ENCODE results near the gene DCTD.
A peak's percentile ranks its signal among the peaks of the same experiment; 100 is the strongest.

DCTD gene

DNA sequence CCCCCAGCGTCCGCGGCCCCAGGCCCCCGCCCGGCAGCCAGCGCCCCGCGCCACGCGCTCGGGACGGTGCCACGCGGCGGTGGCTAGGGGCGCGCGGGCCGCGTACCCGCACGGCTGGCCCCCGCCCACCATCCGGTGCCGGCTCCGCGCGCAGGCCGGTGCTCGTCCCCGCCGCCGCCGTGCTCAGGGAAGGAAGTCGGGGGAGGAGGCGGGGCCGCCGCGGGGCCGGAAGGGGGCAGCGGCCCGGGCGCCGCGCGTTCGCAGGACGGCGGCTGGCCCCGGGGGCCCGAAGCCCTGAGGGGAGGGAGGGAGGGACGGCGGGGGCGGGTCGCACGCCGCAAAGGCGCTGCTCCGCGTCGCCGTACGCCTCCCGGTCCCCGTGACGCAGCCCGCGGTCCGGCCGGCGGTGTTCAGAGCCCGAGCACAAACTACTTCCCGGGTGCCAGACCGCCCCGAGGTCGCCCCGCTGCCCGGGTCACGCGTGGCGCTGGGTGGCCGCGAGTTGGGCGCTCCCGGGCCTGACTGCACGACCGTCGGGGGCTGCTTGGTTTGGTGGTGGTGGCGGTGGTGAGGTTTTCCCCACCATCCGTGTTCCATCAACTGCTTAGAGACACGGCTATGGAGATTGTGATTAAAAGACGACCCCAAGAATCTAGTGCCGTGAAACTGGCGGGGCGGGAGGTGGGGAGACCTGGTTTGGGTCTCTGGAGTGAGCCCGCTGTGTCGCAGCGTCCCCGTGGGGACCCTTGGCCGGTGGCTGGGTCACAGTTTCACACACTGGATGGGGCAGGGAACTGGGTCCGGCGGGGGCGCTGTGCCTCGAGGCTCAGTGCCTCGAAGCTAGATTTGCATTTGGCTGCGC lies at the start of gene DCTD:
DCTD (minus strand) TSS at position 205 of the 862 bp plus-strand sequence. CDS start 1,818 bp downstream, outside the sequence.
- DNase-seq: peak; percentile 88

DNA sequence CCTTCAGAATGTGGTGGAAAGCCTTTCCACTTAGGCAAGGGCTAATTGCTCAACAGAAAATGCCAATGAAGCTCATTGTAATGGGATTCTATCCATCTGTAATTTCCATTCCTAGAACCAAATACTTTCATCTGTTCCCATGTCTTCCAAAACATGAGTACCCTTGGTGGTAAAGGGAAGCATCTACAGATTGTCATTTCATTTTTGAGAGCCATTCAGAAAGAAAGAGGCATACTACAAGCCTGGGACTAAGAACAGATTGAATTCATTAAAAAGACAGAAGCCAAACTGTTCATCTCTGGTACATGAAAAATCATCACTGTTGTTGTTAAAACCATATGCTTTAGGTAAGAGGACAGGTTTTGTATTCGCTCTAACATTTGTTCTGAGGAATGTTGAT lies 43.6 kb upstream of the DCTD start:
- DNase-seq: no peak

DNA sequence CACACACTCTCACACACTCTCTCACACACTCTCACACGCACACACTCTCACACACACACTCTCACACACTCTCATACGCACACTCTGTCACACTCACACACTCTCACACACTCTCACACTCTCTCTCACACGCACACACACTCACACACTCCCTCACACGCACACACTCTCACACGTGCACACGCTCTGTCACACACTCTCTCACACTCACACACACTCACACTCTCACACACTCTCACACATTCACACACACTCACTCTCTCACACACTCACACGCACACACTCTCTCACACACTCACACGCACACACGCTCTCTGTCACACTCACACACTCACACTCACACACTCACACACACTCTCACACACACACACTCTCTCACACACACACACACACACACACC lies 43.0 kb upstream of the DCTD start:
- no peak for DNase-seq

DNA sequence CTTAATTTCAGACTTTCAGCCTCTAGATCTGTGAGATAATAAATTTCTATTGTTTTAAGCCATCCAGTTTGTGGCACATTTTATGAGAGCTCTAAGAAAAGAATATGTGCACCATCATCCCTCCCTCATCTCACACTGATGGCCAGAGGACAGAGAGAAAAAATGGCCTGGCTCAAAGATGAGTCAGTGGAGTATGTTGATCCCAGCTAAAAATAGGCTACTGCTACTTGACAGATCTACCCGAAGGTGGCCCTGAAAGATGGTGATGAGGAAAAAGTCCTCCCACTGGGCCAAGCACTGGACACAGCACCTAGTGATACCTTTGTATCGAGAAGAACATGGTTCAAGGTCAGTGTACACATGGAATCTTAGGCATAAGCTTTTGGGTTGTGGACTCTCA lies 38.2 kb upstream of the DCTD start:
- DNase-seq: no peak

DNA sequence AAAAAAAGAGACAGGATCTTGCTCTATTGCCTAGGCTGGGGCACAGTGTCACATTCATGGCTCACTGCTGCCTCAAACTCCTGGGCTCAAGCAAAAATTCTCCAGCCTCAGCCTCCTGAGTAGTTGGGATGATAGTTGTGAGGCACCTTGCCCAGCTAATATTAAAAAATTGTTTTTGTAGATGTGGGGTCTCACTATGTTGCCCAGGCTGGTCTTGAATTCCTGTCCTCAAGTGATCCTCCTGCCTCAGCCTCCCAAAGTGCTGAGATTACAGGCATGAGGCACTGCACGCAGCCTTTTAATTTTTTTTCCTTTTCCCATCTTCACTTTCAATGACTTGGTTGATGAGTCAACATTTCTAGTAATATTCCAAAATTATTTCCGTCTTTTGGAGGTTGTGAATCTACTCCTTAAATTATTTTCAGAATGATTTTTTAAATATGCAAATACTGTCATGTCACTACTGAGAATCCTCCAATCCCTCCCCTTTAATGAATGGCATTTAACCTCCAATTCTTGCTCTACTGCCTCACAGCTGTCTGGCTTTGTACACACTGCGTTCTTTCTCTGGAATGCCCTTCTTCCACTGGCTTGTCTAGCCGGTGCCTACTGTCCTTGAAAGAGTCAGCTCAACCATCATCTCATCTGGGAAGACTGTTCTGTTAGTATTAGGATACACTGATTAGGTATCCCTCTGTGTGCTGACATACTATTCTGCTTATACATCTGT lies 27.5 kb upstream of the DCTD start:
- no peak for DNase-seq

DNA sequence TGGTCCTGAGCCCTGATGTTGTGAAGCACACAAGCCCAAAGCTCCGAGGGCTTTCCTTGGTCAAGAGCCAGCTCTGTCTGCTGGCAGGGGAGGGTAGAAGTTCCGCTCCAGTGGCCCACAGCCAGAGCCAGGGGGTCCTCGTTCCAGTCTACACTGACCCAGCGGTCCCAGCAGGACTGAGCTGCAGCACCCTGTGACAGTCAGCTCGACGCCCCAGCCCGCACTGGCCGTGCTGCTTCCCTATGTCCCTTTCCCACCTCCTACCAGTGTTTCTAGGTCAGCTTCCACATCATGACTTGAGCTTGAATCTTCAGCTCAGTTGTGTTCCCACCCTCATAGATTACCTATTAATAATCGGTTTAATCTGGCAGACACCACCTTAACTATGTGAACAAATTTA lies 22.5 kb upstream of the DCTD start:
- no peak for DNase-seq

DNA sequence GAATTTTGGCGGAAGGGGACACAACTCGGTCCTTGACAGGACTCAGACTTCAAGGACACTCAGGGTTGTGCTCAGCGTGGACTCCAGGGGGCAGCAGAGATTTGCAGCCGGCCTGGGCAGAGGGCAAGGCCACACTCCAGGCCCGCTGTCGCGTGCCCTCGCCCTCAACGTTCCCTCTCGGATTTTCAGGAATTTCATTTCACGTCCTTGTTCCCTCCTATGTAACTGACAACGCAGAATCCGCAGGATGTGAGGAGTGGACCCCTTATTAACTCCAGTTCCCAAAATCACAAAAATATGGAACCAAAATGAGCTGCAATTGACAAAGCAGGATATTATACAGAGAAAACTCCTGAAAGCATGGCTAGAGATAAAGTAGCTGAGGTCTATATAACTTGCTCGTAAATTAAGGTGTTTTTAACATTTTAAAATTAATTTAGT lies 21.0 kb upstream of the DCTD start:
- peak; percentile 72 for DNase-seq

DNA sequence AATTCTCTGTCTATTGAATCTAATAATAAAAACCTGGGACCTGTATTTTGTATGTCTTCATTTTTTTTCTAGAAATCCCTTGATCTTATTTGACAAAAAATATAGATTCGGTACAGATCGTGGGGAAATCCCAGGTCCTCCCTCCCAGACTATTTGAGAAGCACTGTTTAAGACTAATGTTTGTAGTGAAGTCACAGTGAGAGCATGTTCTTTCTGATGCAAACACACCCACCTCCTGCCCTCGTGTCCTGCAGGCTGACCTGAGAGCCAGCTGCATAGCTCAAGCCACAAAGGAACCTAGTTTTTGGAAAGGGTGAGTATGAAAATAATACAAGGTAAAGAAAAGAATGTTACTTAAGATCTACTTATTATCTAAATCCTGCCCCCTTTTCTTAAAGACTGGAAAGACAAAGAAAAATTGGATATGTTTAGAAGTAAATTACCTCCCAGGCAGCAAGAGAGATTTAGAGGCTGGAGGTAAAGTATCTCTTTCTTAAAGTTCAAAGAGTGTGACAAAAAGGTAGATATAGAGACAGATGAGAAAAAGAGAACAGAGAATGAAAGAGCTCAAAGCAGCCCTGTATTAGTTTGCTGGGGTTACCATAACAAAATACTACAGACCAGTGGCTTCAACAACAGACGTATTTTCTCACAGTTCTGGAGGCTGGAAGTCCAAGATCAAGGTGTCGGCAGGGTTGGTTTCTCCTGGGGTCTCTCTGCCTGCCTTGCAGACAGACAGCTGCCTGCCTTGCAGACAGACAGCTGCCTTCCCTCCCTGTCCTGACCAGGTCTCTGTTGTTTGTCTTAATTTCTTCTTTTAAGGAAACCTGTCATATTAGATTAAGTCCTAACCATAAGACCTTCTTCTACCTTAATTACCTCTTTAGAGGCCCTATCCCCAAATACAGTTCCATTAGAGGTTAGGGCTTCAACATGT lies 20.4 kb upstream of the DCTD start:
- DNase-seq: no peak

DNA sequence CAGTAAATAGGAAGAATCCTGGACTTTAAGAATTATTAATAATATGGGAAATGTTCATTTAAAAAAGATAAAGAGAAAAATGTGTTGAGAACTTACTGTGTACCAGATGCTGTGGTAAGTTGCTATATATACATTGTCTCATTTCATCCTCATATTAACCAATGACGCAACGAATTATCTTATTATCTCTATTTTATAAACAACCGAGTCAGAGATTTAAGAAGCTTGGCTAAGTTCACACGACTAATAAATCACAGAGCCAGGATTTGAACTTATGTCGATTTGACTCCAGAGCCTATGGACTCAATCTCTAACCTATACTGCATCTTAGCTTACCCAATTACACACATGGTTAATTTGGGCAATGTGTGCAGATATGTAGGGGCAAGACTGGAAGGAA lies 15.5 kb upstream of the DCTD start:
- no peak for DNase-seq

DNA sequence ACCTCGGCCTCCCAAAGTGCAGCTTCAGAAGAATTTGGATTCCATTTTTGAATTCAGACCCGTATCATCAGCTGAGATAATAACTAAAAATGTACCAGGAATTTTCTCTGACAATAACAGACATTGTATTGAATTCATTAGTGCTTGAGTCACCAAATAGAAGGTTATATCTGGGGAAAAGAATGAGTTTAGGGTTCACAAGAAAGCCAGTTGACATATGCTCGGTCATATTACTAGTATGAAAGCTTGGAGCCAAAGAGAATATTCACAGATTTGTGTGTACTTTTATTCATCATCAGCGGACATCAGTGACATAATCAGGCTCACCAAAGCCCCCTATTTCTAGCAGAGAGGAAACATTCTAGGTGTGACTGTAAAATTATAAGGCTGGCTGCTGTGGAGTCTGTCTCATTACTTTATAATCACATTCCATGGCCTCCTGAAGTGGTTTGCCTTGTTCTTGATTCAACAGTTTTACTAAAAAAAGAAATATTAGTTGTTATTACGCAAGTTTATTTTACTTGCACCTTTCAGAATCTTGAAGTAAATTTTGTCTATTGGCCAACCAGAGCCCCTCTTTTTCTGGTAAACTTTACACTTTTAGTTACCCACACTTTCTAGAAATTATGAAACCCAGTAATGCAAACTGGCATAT lies 14.6 kb upstream of the DCTD start:
- no peak for DNase-seq

DNA sequence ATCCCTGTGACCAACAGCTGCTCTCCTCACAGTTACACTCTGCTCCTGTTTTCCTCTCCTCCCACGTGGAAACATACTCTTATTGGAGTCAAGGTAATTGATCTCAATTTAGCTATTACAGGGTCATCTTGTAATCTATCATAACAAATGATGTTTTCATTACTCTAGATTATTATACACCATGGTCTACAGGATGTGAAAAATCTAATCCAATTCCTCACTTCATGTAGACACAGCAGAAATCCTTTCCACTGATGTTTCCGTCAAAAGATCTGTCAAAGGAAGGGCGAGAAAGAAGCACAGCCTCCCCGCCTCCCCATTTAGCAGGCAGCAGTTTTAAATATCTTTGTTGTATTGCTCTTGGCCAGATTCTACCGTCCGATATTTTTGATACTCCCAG lies 13.7 kb upstream of the DCTD start:
- DNase-seq: no peak

DNA sequence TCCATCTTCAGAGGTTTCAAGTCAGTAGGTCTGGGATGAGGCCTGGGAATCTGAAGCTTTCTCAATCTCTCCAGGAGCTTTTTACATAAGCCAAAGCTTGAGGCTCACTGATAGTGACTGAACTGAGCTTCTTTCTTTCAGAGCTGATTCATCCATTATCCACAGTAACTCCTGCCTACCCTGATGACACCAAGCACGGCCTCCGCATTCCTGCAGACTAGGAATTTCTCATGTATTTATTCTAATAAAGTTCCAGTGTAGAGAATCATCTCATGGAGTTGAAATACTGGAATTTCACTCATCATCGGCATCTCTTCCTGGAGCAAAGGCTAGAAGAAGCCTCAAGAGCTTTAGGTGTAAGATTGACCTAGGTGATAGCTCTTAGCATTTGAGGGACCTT lies 12.1 kb upstream of the DCTD start:
- no peak for DNase-seq

DNA sequence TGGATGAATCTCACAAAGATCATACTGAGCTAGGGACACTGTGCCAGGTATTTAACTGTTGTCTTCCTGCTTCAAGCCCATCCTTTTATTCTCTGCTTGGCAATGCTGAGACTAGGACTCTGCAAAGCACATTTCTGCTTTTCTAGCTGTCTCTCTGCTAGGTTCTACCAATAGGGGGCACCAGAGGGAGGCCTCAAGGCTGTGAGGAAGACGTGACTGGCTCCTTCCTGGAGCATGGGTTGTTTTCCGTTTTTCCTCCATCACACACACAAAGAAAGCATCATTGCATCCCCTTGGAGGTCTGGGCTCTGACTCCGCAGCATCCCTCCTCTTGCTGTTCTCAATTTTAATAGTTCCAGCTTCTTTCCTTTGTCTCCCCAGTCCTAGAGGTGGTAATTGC lies 10.9 kb upstream of the DCTD start:
- DNase-seq: peak; percentile 58

DNA sequence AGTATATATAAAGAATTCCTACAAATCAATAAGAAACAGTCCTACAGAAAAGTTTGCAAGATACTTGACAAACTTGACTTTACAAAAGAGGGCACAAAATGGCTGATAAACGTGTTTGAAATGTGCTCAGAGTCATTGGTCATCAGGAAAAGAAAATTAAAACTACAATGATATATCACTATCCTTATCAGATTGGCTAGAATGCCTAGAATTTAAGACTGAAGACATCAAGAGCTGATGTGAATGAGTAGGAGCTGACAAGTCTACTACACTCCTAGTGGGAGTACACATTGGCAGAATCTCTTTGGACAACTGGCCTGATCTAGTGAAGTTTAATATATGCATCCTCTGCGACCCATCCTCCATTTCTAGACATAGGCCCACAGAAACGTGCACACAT lies 10.3 kb upstream of the DCTD start:
- DNase-seq: no peak

DNA sequence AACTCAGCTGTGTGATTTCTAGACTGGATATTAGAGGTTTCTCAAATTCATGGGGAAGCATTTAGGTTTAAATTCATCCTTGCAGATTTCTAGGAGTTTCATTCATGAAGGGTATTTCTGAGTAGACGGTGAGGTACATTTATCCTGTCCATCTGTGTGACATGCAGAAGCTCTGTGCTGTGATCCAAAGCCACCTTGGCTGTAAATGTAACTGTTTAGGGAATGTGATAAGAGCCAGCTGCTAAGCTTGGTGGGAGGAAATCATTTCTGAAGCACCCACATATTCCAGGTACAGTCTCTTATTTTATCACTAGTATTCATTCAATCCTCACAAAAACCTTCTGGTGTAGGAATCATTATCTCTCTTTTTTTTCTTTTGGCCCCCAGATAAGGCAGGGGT lies 8.7 kb upstream of the DCTD start:
- no peak for DNase-seq

DNA sequence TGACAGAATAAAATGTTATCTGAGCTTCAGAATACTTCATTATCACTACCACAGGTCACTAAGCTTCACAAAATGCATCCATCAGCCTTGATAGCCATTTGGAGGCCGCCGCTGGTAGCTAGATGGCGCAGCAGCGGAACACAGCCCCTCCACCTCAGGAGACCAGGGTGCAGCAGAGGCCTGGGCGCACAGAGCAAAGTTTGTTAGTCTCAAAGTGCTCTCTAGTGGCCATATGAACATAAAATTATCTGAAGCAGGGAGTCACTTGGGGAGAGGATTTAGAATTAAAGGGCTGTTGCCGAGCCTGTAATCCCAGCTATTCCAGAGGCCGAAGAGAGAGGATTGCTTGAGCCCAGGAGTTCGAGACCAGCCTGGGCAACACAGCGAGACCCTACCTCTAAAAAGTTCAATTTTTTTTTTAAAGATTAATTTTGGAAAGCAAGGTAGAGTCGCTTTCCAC lies 8.1 kb upstream of the DCTD start:
- peak; percentile 89 for DNase-seq

DNA sequence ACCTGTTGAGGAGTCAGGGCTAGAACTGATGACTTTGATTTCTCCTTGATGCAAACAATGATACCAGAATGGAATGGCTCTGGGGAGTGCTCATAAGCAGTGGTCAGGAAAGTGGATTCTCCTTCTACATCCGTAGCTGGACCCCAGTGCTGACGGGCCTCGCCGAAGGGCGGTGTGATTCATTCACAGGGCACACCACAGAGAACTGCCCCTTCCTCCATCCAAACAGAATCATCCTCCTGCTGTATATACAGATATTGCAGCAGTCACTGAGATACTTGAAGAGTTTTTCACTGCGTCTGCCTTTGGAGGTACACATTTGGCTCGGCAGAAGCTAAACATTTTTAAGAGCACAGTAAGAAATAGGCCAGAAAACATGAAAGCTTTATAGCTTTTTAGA lies 7.3 kb upstream of the DCTD start:
- no peak for DNase-seq

DNA sequence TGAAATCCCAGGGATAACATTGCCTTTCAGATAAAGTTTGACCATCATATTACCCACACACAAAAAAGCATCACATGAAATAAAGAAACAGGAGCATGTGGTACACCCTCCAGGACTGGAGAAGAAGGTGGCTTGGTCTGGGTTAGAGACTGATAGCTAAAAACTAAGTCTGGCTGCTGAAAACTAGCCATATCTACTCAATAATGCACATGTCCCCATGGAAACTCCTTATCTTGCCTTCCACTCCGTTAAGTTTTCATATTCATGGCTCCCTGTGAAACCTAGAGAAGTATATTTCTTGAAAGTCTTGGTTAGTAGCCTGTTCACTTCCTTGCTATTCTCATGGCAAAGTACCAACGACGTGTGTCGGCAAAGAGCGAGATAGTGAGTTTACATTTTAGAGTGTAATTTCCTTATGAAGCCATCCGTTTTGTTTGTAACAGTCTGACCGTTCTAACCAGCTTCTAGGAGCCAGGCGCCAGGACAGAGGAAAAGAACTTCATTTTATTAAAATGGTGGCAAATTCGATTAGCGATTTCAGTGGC lies 6.7 kb upstream of the DCTD start:
- no peak for DNase-seq

DNA sequence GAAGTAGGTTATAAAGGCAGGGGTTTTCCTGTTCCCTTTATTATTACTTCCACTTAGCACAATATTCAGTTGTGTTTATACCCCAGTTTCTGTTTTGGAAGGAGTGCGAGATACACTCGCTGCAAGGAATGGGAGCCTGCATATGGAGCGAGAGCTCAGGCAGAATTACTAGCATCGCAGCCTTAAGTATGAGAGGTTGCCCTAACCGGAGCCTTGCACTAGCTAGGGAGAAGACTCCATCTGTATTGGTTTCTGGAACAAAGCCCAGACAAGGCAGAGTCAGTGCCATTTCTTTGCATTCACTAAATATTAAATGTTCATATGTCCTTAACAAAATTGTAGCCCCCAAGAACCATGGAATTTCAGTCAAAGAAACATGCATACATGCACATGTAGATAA lies 6.2 kb upstream of the DCTD start:
- DNase-seq: no peak

DNA sequence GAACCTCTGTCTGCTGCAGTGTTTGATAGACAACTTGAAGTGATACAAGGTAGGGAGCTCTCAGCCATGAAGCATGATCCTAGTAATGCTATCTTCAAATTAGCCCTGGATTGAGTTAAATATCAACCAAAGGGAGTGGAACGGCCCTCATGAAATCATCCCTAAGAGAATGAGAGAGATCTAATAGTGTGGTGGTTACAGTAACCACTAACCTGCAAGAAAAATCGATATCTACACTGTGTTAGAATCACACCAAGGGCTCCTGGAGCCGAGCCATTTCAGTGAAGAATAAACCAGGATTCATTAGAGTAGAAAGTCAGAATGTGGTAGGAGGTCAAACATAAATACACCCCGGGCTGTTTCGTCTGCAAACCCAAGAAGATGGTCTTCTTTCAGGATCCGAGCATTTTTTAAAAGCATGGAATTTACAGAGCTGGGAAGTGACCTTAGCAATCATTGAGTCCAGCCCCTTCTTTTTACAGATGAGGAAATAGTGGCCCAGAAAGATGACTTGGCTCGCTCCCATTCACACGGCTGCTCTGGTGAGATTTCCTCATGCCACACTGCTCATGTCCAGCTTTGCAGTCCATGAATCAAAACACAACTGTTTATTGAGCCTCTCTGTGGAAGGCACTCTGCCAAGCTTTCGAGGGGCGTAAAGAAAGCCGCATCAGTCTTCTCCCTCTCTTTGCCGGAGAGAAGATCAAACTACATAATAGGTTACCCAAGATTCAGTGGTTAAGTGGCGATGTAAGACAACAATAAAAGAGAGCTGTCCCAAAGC lies 5.5 kb upstream of the DCTD start:
- no peak for DNase-seq

DNA sequence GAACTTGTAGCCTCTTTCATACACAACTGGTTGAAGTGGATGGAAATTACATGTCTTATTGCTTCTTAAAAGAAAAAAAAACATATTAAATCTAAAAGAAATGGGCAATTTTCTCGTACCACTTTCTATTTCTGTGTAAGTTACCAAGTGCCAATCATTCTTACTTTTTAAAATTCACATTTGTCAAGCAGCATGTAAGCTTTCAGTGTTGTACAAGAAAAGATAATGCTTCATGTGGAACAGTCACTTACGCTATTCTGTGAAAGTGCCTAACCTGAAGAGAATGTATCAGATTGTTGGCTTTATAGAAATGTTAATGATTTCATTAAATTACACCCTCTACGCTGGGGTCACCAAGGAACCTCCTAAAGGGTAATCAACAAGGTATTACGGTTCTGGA lies 4.4 kb upstream of the DCTD start:
- no peak for DNase-seq
